ENCODE data around the gene RNF224. TPM values are rescaled to one million over a fixed set of nuclear protein-coding genes. Genes with fewer than 3 reads are reported as not detected.

Gene RNF224
- total RNA-seq, 6 experiments from 2014 or later, result not detected

GRCh38 chr9:137218212-137218753 is 9.0 kb upstream of the RNF224 start:
- DNase-seq (no peak), ATAC-seq (no peak)
- TF ChIP-seq POLR2A (IDR thresholded peaks at IDR 0.05) (no peak), CTCF (IDR thresholded peaks at IDR 0.05) (no peak)
- H3K27me3 ChIP-seq, result no peaks in the 10 kb centered on the region
- no peak overlapping the region for H3K4me3 ChIP-seq
- intact Hi-C loops (cut with DNase I), result no loop called here
- H3K9me3 ChIP-seq, result no peaks in the 10 kb centered on the region
- no CpG with 5 or more reads among the region's 30 CpGs for WGBS (ENCODE audit: insufficient coverage, low coverage, low lambda C conversion rate, missing lambda C conversion rate)
- no peak overlapping the region for H3K27ac ChIP-seq
- peaks cover 0 to 11% (median 2%) of the 10 kb centered on the region in 4 donors for H3K4me1 ChIP-seq
- H3K36me3 ChIP-seq, result no peaks in the 10 kb centered on the region

GRCh38 chr9:137218754-137219271 is 8.5 kb upstream of the RNF224 start:
- DNase-seq (no peak), ATAC-seq (peak in 1 of 4 donors; percentile 20)
- intact Hi-C loops (cut with DNase I), result no loop called here
- Histone ChIP-seq H3K36me3 (no peaks in the 10 kb centered on the region), H3K4me1 (peaks cover 0 to 12% (median 2%) of the 10 kb centered on the region in 4 donors), H3K4me3 (no peak overlapping the region), H3K9me3 (no peaks in the 10 kb centered on the region), H3K27ac (no peak overlapping the region), H3K27me3 (no peaks in the 10 kb centered on the region)
- no peak for TF ChIP-seq POLR2A (IDR thresholded peaks at IDR 0.05)
- TF ChIP-seq CTCF (IDR thresholded peaks at IDR 0.05), result no peak
- 55% methylated on average over 4 of the region's 12 CpGs for WGBS (ENCODE audit: insufficient coverage, low coverage, low lambda C conversion rate, missing lambda C conversion rate)

GRCh38 chr9:137219757-137220316 is 7.5 kb upstream of the RNF224 start:
- Histone ChIP-seq H3K27ac (no peak overlapping the region), H3K36me3 (no peaks in the 10 kb centered on the region), H3K4me1 (peaks cover 0 to 17% (median 5%) of the 10 kb centered on the region in 4 donors), H3K27me3 (no peaks in the 10 kb centered on the region), H3K4me3 (no peak overlapping the region), H3K9me3 (no peaks in the 10 kb centered on the region)
- 100% methylated on average over 2 of the region's 10 CpGs for WGBS (ENCODE audit: insufficient coverage, low coverage, low lambda C conversion rate, missing lambda C conversion rate)
- intact Hi-C loops (cut with DNase I), result no loop called here
- TF ChIP-seq POLR2A (IDR thresholded peaks at IDR 0.05), result no peak
- no peak for TF ChIP-seq CTCF (IDR thresholded peaks at IDR 0.05)
- no peak for DNase-seq
- ATAC-seq, result no peak

- no peak overlapping the region for H3K27ac ChIP-seq
- ATAC-seq (no peak), DNase-seq (no peak)
- no peaks in the 10 kb centered on the region for H3K27me3 ChIP-seq
- H3K4me1 ChIP-seq, result peaks cover 0 to 17% (median 5%) of the 10 kb centered on the region in 4 donors
- intact Hi-C loops (cut with DNase I), result no loop called here
- 90% methylated on average over 26 of the region's 52 CpGs for WGBS (ENCODE audit: insufficient coverage, low coverage, low lambda C conversion rate, missing lambda C conversion rate)
- no peaks in the 10 kb centered on the region for H3K9me3 ChIP-seq
- TF ChIP-seq CTCF (IDR thresholded peaks at IDR 0.05), result no peak
- no peak for TF ChIP-seq POLR2A (IDR thresholded peaks at IDR 0.05)
- H3K4me3 ChIP-seq, result no peak overlapping the region
- H3K36me3 ChIP-seq, result no peaks in the 10 kb centered on the region
Measured at GRCh38 chr9:137220317-137221094, 6.8 kb upstream of the RNF224 start.
